K562 (cell line): Measurements from ENCODE around the gene TCF3. TPM values are rescaled to one million over a fixed set of nuclear protein-coding genes. Genes with fewer than 3 reads are reported as not detected.
A peak's percentile ranks its signal among the peaks of the same experiment; 100 is the strongest.

Experiments used
- CREB5 ChIP-seq: fragments of 250-450 bp; sonication (Bioruptor Pico); IDR thresholded peaks from 2 replicates; pipeline ENCODE4 v1.5.0; 2020; ENCODE audit warnings: mild to moderate bottlenecking
- DMBX1 ChIP-seq: fragments of 250-450 bp; sonication (Bioruptor Pico); IDR thresholded peaks from 2 replicates; pipeline ENCODE4 v1.8.0; 2022; ENCODE audit warnings: inconsistent platforms, mild to moderate bottlenecking, moderate library complexity, borderline replicate concordance
- ELF1 ChIP-seq: fragments of 200-800 bp; sonication (Bioruptor generic); IDR thresholded peaks from 2 replicates; pipeline ENCODE4 v1.6.1; 2016; ENCODE audit warnings: missing genetic modification characterization, missing compliant biosample characterization
- FOS ChIP-seq: IDR thresholded peaks from 3 replicates; pipeline ENCODE4 v1.6.1; 2011; ENCODE audit not compliant: insufficient read length; ENCODE audit errors: extremely low read depth
- GTF2E2 ChIP-seq: fragments of 200-800 bp; sonication (Bioruptor generic); IDR thresholded peaks from 2 replicates; pipeline ENCODE4 v1.6.1; 2016; ENCODE audit warnings: missing genetic modification characterization, missing compliant biosample characterization
- NFXL1 ChIP-seq: fragments of 450-650 bp; formaldehyde crosslinking; IDR thresholded peaks from 2 replicates; pipeline ENCODE4 v1.4.0; 2021; ENCODE audit warnings: mild to moderate bottlenecking
- NR3C1 ChIP-seq: sonication (generic); formaldehyde crosslinking; IDR thresholded peaks from 2 replicates; pipeline ENCODE4 v1.8.1; 2022; ENCODE audit warnings: missing genetic modification reagents
- NRF1 ChIP-seq, 2 experiments: fragments of 450-650 bp; IDR thresholded peaks in 1 of 2; conservative IDR thresholded peaks in 1 of 2; 2 replicates each; pipeline ENCODE4 v1.6.1; 2014; ENCODE audit warnings: mild to moderate bottlenecking in 2 of 2
- PHF8 ChIP-seq: fragments of 200-600 bp; sonication (generic); IDR thresholded peaks from 2 replicates; pipeline ENCODE4 v1.6.1; 2012; ENCODE audit warnings: mixed run types, mild to moderate bottlenecking, inconsistent platforms, low read length, moderate library complexity, borderline replicate concordance
- POLR2A ChIP-seq: fragments of 450-650 bp; conservative IDR thresholded peaks from 2 replicates; pipeline ENCODE4 v1.6.1; 2016
- POLR2AphosphoS5 ChIP-seq: IDR thresholded peaks from 2 replicates; pipeline ENCODE4 v1.6.1; 2011; ENCODE audit warnings: mild to moderate bottlenecking, low read depth, low read length, moderate library complexity; ENCODE audit not compliant: control insufficient read depth, insufficient read depth
- PTTG1 ChIP-seq: fragments of 450-650 bp; IDR thresholded peaks from 2 replicates; pipeline ENCODE4 v1.6.1; 2016; ENCODE audit warnings: low read depth, mild to moderate bottlenecking, missing genetic modification characterization, missing compliant biosample characterization
- RBM22 ChIP-seq: fragments of 200-400 bp; formaldehyde crosslinking; IDR thresholded peaks from 2 replicates; pipeline ENCODE4 v1.6.1; 2018; ENCODE audit warnings: low read length, low read depth; ENCODE audit not compliant: poor library complexity, severe bottlenecking
- SAFB ChIP-seq: fragments of 200-400 bp; formaldehyde crosslinking; IDR thresholded peaks from 2 replicates; pipeline ENCODE4 v1.6.1; 2017; ENCODE audit warnings: low read depth, low read length, borderline replicate concordance
- TCF7L2 ChIP-seq: fragments of 150-350 bp; IDR thresholded peaks from 2 replicates; pipeline ENCODE4 v1.6.1; 2016; ENCODE audit warnings: low read depth, mild to moderate bottlenecking, low read length, moderate library complexity
- TFAP4 ChIP-seq: sonication (generic); formaldehyde crosslinking; IDR thresholded peaks from 2 replicates; pipeline ENCODE4 v1.8.0; 2022; ENCODE audit warnings: missing genetic modification reagents, mild to moderate bottlenecking, moderate library complexity, borderline replicate concordance
- THAP7 ChIP-seq: fragments of 250-450 bp; sonication (Bioruptor Pico); IDR thresholded peaks from 2 replicates; pipeline ENCODE4 v1.5.0; 2021
- TRIM24 ChIP-seq, 2 experiments: fragments of 450-650 bp; IDR thresholded peaks; 2 replicates each; pipeline ENCODE4 v1.6.1; 2016
- VEZF1 ChIP-seq: fragments of 200-800 bp; sonication (Bioruptor generic); IDR thresholded peaks from 2 replicates; pipeline ENCODE4 v1.6.1; 2017; ENCODE audit warnings: missing genetic modification characterization, missing compliant biosample characterization
- ZBTB17 ChIP-seq: fragments of 450-650 bp; formaldehyde crosslinking; IDR thresholded peaks from 2 replicates; pipeline ENCODE4 v1.4.0; 2020; ENCODE audit warnings: mild to moderate bottlenecking
- ZNF143 ChIP-seq: sonication (generic); formaldehyde crosslinking; IDR thresholded peaks from 2 replicates; pipeline ENCODE4 v1.9.0; 2022; ENCODE audit warnings: mild to moderate bottlenecking, missing genetic modification reagents
- ZNF277 ChIP-seq: fragments of 250-450 bp; sonication (Bioruptor Pico); IDR thresholded peaks from 2 replicates; pipeline ENCODE4 v1.8.0; 2022; ENCODE audit warnings: inconsistent platforms, mild to moderate bottlenecking, moderate library complexity, borderline replicate concordance
- ZNF695 ChIP-seq: fragments of 450-650 bp; formaldehyde crosslinking; IDR thresholded peaks from 2 replicates; pipeline ENCODE4 v1.4.0; 2020; ENCODE audit warnings: mild to moderate bottlenecking, moderate library complexity
- polyA plus RNA-seq, 8 experiments: library from polyadenylated mRNA; depleted of rRNA in 4 of 8; stranded (reverse) in 5 of 8; unstranded in 3 of 8; fragments of >200 nt; fragmentation: Nextera tagmentation in 2 of 8; fragmentation: Illumina TruSeq in 1 of 8; extraction: Ambion mirVana in 2 of 8; extraction: Trizol in 1 of 8; gene quantifications; 2 replicates each; pipeline versions ENCODE4 v1.2.1 to v1.2.3, GENCODE V29; 2011 to 2014; ENCODE audit warnings: inconsistent platforms in 1 of 8, missing spikeins in 1 of 8
- total RNA-seq, 7 experiments: library from RNA; depleted of rRNA in 6 of 7; stranded (reverse); fragments of >200 nt in 6 of 7; fragmentation: Illumina TruSeq in 2 of 7; extraction: Trizol in 2 of 7; gene quantifications; 2 replicates each; pipeline versions ENCODE4 v1.2.1 to v1.2.3, GENCODE V29; 2011 to 2021; ENCODE audit warnings: low replicate concordance in 1 of 7

The TCF3 gene
- total and polyA plus RNA-seq, 9 of the 15 experiments (the other 6 are each of a cell fraction or from before 2014, with no cell fraction given), result 5.6 to 259 (median 84.0) TPM

- TF ChIP-seq CREB5 (CRISPR knock-in tag) (no peak), TFAP4 (CRISPR knock-in tag) (peak; percentile 62; the same call in 1 of the 2 replicates), THAP7 (CRISPR knock-in tag) (0 out of 2 replicates have a peak, but pooled peaks have one; percentile 47), PTTG1 (tag) (no peak), NRF1 (conservative IDR thresholded peaks at IDR 0.05 in 1 of 2, IDR thresholded peaks at IDR 0.05 in 1 of 2) (peak; percentile 93 to 95), PHF8 (peak; percentile 91; the same call in 1 of the 2 replicates), DMBX1 (CRISPR knock-in tag) (no peak; the same call in 1 of the 2 replicates), ELF1 (no peak), FOS (no peak), SAFB (0 out of 2 replicates have a peak, but pooled peaks have one; percentile 16), ZNF143 (CRISPR knock-in tag) (no peak), TCF7L2 (no peak), POLR2A (peak; percentile 93), TRIM24 (IDR thresholded peaks at IDR 0.05) (no peak), NFXL1 (CRISPR knock-in tag) (no peak), POLR2AphosphoS5 (peak; percentile 81), VEZF1 (CRISPR knock-in tag) (no peak), GTF2E2 (tag) (peak; percentile 37; the same call in 1 of the 2 replicates), NR3C1 (CRISPR knock-in tag) (no peak), ZNF695 (CRISPR knock-in tag) (no peak), ZBTB17 (CRISPR knock-in tag) (peak; percentile 58; the same call in 1 of the 2 replicates), RBM22 (peak; percentile 46), ZNF277 (CRISPR knock-in tag) (no peak)
These were observed 60.2 kb downstream of the TCF3 start (continued) for GRCh38 chr19:1592024-1592754.
